Muscle of arm (tissue), 14 donors: ENCODE results near the gene RBPJL. TPM values are rescaled to one million over a fixed set of nuclear protein-coding genes. Genes with fewer than 3 reads are reported as not detected.

Source experiments
- DNase-seq: peaks from one replicate; pipeline ENCODE4 v3.0.0-alpha.2; 2013
- long read RNA-seq, 11 donors: transcript quantifications; one replicate each; lab custom pipeline, GENCODE V29; 2026
- polyA plus RNA-seq, 12 donors: library from polyadenylated mRNA; unstranded; fragments of 120-200 nt; gene quantifications; one replicate each; pipeline ENCODE4 v1.2.1, GENCODE V29; 2013; ENCODE audit not compliant: insufficient read length in 12 of 12

The RBPJL gene, protein sequence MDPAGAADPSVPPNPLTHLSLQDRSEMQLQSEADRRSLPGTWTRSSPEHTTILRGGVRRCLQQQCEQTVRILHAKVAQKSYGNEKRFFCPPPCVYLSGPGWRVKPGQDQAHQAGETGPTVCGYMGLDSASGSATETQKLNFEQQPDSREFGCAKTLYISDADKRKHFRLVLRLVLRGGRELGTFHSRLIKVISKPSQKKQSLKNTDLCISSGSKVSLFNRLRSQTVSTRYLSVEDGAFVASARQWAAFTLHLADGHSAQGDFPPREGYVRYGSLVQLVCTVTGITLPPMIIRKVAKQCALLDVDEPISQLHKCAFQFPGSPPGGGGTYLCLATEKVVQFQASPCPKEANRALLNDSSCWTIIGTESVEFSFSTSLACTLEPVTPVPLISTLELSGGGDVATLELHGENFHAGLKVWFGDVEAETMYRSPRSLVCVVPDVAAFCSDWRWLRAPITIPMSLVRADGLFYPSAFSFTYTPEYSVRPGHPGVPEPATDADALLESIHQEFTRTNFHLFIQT
- polyA plus RNA-seq, result not detected
- long read RNA-seq, donor 1, partial matches to known transcripts, result 360 of 360 reads
- long read RNA-seq, donor 1, other reads (novel, unspliced or antisense), result 0 of 360 reads
- long read RNA-seq, donor 2, result 0 reads
- long read RNA-seq, donor 3, result 0 reads
- long read RNA-seq, donor 4, result 0 reads
- long read RNA-seq, donor 5, result 0 reads
- long read RNA-seq, donor 6, result 0 reads
- long read RNA-seq, donor 7, result 0 reads
- long read RNA-seq, donor 8, result 0 reads
- long read RNA-seq, donor 9, result 0 reads
- long read RNA-seq, donor 10, result 0 reads
- long read RNA-seq, donor 11, result 0 reads

DNA sequence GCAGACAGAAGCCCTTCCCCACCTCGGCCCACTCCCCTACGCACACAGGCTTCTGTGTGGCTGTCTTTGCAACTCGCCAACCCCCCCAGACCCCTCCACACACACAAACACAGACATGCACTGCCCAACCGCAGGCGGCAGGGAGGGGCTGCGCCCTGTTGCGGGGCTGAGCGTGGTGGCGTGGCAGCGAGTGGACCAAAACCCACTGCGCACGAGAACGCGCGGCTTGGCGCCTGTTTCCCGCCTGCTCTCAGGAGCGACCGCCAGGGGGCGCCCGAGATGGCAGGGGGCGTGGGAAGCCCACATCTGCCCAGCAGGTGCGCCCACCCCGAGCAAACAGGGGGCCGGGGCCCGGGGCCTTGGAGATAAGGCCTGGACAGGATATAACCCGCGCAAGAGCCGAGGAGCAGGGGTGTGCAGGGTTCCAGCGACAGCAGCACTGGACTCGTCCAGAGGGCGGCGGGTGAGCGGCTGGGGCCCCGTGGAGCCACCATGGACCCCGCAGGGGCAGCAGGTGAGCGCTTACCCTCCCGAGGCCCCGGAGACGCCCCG lies at the start of gene RBPJL:
TSS of gene RBPJL (plus strand) at position 410 of the 552 bp plus-strand sequence. CDS start at position 493, 83 bp downstream.
- no peak for DNase-seq

- DNase-seq, result no peak
These were observed 49.5 kb upstream of the RBPJL start for GRCh38 chr20:45257161-45257560.

GRCh38 chr20:45257711-45258110 lies 48.9 kb upstream of the RBPJL start:
- no peak for DNase-seq

GRCh38 chr20:45258259-45258658 lies 48.4 kb upstream of the RBPJL start:
- no peak for DNase-seq

DNA sequence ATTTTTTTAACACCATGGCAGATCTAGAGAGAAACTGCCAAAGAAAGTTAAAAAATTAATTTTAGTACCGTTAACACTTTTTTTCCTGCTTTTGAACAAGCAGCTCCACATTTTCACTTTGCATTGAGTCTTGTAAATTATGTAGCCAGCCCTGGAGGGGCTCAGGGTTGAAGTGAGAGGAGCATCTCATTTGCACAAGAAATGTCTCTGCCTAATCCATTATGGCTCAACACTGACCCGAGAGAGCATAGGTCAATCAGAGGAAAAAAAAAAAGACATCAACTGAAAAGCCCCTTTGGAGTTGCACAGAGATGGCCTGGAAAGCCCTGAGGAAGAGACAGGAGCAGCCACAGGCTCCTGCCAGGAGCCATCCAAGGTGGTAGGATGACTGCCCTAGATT lies 48.0 kb upstream of the RBPJL start:
- no peak for DNase-seq

- DNase-seq, result no peak
These were observed 42.9 kb upstream of the RBPJL start for GRCh38 chr20:45263556-45264266.

DNA sequence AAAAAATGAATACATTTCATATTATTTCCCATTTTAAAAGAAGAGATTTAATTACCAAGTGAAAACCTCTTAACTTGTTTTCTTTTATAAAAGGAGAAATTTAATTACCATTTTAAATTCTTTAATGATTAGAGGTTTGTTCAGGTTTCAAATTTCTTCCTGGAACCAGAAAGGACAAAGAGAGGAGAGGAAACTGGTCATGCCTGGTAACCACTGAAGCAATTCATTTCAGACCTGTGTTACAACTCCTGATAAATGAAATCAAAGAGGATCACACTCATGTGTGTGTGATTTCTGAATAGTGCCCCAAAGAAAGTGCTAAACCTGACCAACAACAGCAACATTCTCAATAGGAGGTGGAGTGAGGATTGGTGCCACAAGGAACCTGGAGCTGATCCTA lies 39.7 kb upstream of the RBPJL start:
- no peak for DNase-seq

- DNase-seq, result no peak
These were observed 38.1 kb upstream of the RBPJL start for GRCh38 chr20:45268531-45268930.

DNA sequence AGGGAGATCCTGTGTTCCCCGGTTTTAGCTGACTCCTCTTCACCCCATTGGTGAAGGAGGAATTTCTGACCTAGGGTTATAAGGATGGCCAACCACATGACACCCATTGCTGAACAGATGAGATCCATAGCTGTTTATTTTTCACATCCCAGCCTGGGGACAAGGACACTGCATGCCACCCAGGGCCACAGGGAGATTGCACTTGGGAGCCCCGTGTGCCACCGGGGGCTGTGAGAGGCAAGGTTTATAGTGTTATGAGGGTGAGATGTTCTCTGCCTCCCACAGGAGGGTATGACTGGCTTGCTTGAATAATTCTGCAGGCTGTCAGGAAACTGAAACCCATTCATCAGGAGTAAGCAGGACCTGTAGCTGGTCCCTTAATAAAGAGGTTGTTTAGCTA lies 37.6 kb upstream of the RBPJL start:
- DNase-seq, result no peak

GRCh38 chr20:45269754-45270270 lies 36.8 kb upstream of the RBPJL start:
- DNase-seq, result no peak

DNA sequence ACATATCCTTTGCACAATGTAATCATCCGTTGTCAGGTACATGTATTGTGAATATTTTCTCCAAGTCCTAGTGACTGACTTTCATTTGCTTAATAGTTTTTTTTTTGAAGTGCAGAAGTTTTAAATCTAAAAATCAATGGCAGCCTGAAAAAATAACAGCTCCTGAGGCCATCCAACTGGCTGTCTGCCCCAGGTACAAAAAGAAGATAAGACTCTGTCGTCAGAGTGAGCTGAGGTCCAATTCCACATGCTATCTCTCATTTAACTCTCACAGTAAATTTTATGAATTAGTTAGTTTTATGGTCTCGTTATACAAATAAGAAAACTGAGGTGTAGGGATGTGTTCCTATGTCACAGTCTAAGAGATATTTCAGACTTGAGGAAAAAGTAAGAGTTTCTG lies 31.3 kb upstream of the RBPJL start:
- DNase-seq, result no peak

GRCh38 chr20:45279992-45280391 lies 26.6 kb upstream of the RBPJL start:
- no peak for DNase-seq

GRCh38 chr20:45282700-45283550 lies 23.7 kb upstream of the RBPJL start:
- DNase-seq, result no peak

- no peak for DNase-seq
These were observed 23.0 kb upstream of the RBPJL start for GRCh38 chr20:45283551-45284057.

GRCh38 chr20:45288376-45288775 lies 18.3 kb upstream of the RBPJL start:
- no peak for DNase-seq

GRCh38 chr20:45288860-45289259 lies 17.8 kb upstream of the RBPJL start:
- DNase-seq, result no peak

DNA sequence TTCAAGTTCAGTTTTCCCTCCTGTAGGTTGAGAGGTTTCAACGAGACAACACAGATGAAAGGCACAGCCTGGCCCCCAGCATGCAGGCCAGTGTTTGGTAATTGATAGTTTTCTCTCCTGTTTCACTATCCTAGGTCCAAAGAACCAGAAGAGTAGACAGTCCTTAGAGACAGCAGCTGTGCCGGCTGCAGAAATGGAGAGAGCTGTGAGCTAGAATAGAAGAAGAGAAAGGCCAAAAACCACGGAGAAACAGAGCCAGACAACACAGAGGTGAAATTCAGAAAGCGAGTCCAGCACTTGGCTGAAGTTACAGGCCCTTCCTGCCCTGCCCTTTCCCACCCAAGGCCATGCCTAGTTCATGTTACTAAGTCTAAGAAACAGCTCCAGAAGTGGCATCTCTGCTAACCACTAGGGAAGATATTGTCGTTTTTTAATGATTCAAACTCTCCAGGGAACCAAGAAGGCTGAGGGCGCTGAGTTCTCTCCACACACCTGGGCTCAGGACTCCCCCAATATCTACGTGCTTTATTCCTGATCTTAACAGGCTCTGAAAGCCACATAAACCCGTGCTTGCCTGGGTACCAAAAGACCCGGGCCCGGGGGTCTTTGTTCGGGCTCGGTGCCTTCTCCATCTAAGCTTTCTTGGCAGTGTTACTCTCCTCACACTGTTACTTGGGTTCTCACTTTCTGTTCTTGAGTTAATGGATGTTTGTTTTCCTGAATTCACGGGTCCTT lies 16.5 kb upstream of the RBPJL start:
- no peak for DNase-seq

- DNase-seq, result peak; percentile 69
These were observed 15.8 kb upstream of the RBPJL start for GRCh38 chr20:45290677-45291355.

GRCh38 chr20:45291526-45291925 lies 15.1 kb upstream of the RBPJL start:
- DNase-seq, result no peak
